ENCODE data around the gene CYBB.

GRCh38 chrX:37757082-37757481 lies 22.8 kb upstream of the CYBB start:
- TF ChIP-seq CTCF (IDR thresholded peaks at IDR 0.05) (no peak), POLR2A (IDR thresholded peaks at IDR 0.05) (no peak)

Measured in testis (tissue), 2 donors.